Measurements from ENCODE around the gene SAP25.
"Not testable (repeated sequence)": the region's sequence is repeated elsewhere in the genome, so short reads cannot be mapped to it uniquely, and the experiment has no call there.

SAP25 gene

GRCh38 chr7:100562195-100563099 lies 11.3 kb downstream of the SAP25 start:
- H3K27ac ChIP-seq (ENCODE audit: low read depth, low read length), result no peak overlapping the region
- H3K9ac ChIP-seq (ENCODE audit: low read length in 5 of 5), result peak overlapping the region in 1 of 5 donors; percentile 23
- no peaks in the 10 kb centered on the region for H3K27me3 ChIP-seq (ENCODE audit: control insufficient read depth in 5 of 5, insufficient read depth in 4 of 5, low read length in 5 of 5)
- no peaks in the 10 kb centered on the region for H3K9me3 ChIP-seq (ENCODE audit: control insufficient read depth in 5 of 5, low read length in 5 of 5)
- peaks cover 0 to 18% (median 7%) of the 10 kb centered on the region in 5 donors for H3K36me3 ChIP-seq (ENCODE audit: control insufficient read depth in 5 of 5, insufficient read depth in 5 of 5, low read length in 5 of 5)
- H3K4me3 ChIP-seq (ENCODE audit: low read depth in 1 of 5, low read length in 5 of 5), result no peak overlapping the region
- H3K4me1 ChIP-seq (ENCODE audit: control insufficient read depth in 5 of 5, insufficient read depth in 5 of 5, low read length in 5 of 5), result peaks cover 1 to 57% (median 20%) of the 10 kb centered on the region in 5 donors

- Histone ChIP-seq H3K9me3 (ENCODE audit: control insufficient read depth in 5 of 5, low read length in 5 of 5) (no peaks in the 10 kb centered on the region), H3K4me1 (ENCODE audit: control insufficient read depth in 5 of 5, insufficient read depth in 5 of 5, low read length in 5 of 5) (peaks cover 1 to 52% (median 22%) of the 10 kb centered on the region in 5 donors), H3K9ac (ENCODE audit: low read length in 5 of 5) (peak overlapping the region in 2 of 5 donors; percentile 23 to 50), H3K36me3 (ENCODE audit: control insufficient read depth in 5 of 5, insufficient read depth in 5 of 5, low read length in 5 of 5) (peaks cover 0 to 20% (median 7%) of the 10 kb centered on the region in 5 donors), H3K4me3 (ENCODE audit: low read depth in 1 of 5, low read length in 5 of 5) (no peak overlapping the region), H3K27ac (ENCODE audit: low read depth, low read length) (no peak overlapping the region), H3K27me3 (ENCODE audit: control insufficient read depth in 5 of 5, insufficient read depth in 4 of 5, low read length in 5 of 5) (no peaks in the 10 kb centered on the region)
These were observed 12.1 kb downstream of the SAP25 start for GRCh38 chr7:100561491-100562194.

GRCh38 chr7:100559127-100559526 lies 14.6 kb downstream of the SAP25 start:
- Histone ChIP-seq H3K36me3 (ENCODE audit: control insufficient read depth in 5 of 5, insufficient read depth in 5 of 5, low read length in 5 of 5) (peaks cover 0 to 33% (median 16%) of the 10 kb centered on the region in 5 donors), H3K9me3 (ENCODE audit: control insufficient read depth in 5 of 5, low read length in 5 of 5) (no peaks in the 10 kb centered on the region), H3K9ac (ENCODE audit: low read length in 5 of 5) (no peak overlapping the region), H3K27ac (ENCODE audit: low read depth, low read length) (no peak overlapping the region), H3K4me3 (ENCODE audit: low read depth in 1 of 5, low read length in 5 of 5) (no peak overlapping the region), H3K4me1 (ENCODE audit: control insufficient read depth in 5 of 5, insufficient read depth in 5 of 5, low read length in 5 of 5) (peaks cover 1 to 52% (median 23%) of the 10 kb centered on the region in 5 donors), H3K27me3 (ENCODE audit: control insufficient read depth in 5 of 5, insufficient read depth in 4 of 5, low read length in 5 of 5) (no peaks in the 10 kb centered on the region)

- peaks cover 1 to 26% (median 11%) of the 10 kb centered on the region in 5 donors for H3K4me1 ChIP-seq (ENCODE audit: control insufficient read depth in 5 of 5, insufficient read depth in 5 of 5, low read length in 5 of 5)
- no peak overlapping the region for H3K27ac ChIP-seq (ENCODE audit: low read depth, low read length)
- H3K9me3 ChIP-seq (ENCODE audit: control insufficient read depth in 5 of 5, low read length in 5 of 5), result no peaks in the 10 kb centered on the region
- peaks cover 0 to 37% (median 30%) of the 10 kb centered on the region in 5 donors for H3K36me3 ChIP-seq (ENCODE audit: control insufficient read depth in 5 of 5, insufficient read depth in 5 of 5, low read length in 5 of 5)
- no peak overlapping the region for H3K9ac ChIP-seq (ENCODE audit: low read length in 5 of 5)
- no peaks in the 10 kb centered on the region for H3K27me3 ChIP-seq (ENCODE audit: control insufficient read depth in 5 of 5, insufficient read depth in 4 of 5, low read length in 5 of 5)
- no peak overlapping the region for H3K4me3 ChIP-seq (ENCODE audit: low read depth in 1 of 5, low read length in 5 of 5)
These were observed 17.2 kb downstream of the SAP25 start for GRCh38 chr7:100556541-100556940.

GRCh38 chr7:100555701-100556100 lies 18.0 kb downstream of the SAP25 start:
- H3K27me3 ChIP-seq (ENCODE audit: control insufficient read depth in 5 of 5, insufficient read depth in 4 of 5, low read length in 5 of 5), result no peaks in the 10 kb centered on the region
- no peaks in the 10 kb centered on the region for H3K9me3 ChIP-seq (ENCODE audit: control insufficient read depth in 5 of 5, low read length in 5 of 5)
- peaks cover 0 to 37% (median 30%) of the 10 kb centered on the region in 5 donors for H3K36me3 ChIP-seq (ENCODE audit: control insufficient read depth in 5 of 5, insufficient read depth in 5 of 5, low read length in 5 of 5)
- no peak overlapping the region for H3K4me3 ChIP-seq (ENCODE audit: low read depth in 1 of 5, low read length in 5 of 5)
- no peak overlapping the region for H3K27ac ChIP-seq (ENCODE audit: low read depth, low read length)
- peaks cover 1 to 20% (median 10%) of the 10 kb centered on the region in 5 donors for H3K4me1 ChIP-seq (ENCODE audit: control insufficient read depth in 5 of 5, insufficient read depth in 5 of 5, low read length in 5 of 5)
- peak overlapping the region in 1 of 5 donors; percentile 12 for H3K9ac ChIP-seq (ENCODE audit: low read length in 5 of 5)

GRCh38 chr7:100553032-100553431 lies 20.7 kb downstream of the SAP25 start:
- H3K4me1 ChIP-seq (ENCODE audit: control insufficient read depth in 5 of 5, insufficient read depth in 5 of 5, low read length in 5 of 5), result peaks cover 0 to 11% (median 9%) of the 10 kb centered on the region in 5 donors
- H3K27ac ChIP-seq (ENCODE audit: low read depth, low read length), result no peak overlapping the region
- no peaks in the 10 kb centered on the region for H3K9me3 ChIP-seq (ENCODE audit: control insufficient read depth in 5 of 5, low read length in 5 of 5)
- H3K4me3 ChIP-seq (ENCODE audit: low read depth in 1 of 5, low read length in 5 of 5), result no peak overlapping the region
- no peaks in the 10 kb centered on the region for H3K27me3 ChIP-seq (ENCODE audit: control insufficient read depth in 5 of 5, insufficient read depth in 4 of 5, low read length in 5 of 5)
- peaks cover 2 to 39% (median 35%) of the 10 kb centered on the region in 5 donors for H3K36me3 ChIP-seq (ENCODE audit: control insufficient read depth in 5 of 5, insufficient read depth in 5 of 5, low read length in 5 of 5)
- H3K9ac ChIP-seq (ENCODE audit: low read length in 5 of 5), result no peak overlapping the region

GRCh38 chr7:100552532-100552931 lies 21.2 kb downstream of the SAP25 start:
- Histone ChIP-seq H3K27ac (ENCODE audit: low read depth, low read length) (no peak overlapping the region), H3K9ac (ENCODE audit: low read length in 5 of 5) (no peak overlapping the region), H3K4me1 (ENCODE audit: control insufficient read depth in 5 of 5, insufficient read depth in 5 of 5, low read length in 5 of 5) (peaks cover 0 to 16% (median 14%) of the 10 kb centered on the region in 5 donors), H3K9me3 (ENCODE audit: control insufficient read depth in 5 of 5, low read length in 5 of 5) (no peaks in the 10 kb centered on the region), H3K36me3 (ENCODE audit: control insufficient read depth in 5 of 5, insufficient read depth in 5 of 5, low read length in 5 of 5) (peaks cover 2 to 39% (median 35%) of the 10 kb centered on the region in 5 donors), H3K4me3 (ENCODE audit: low read depth in 1 of 5, low read length in 5 of 5) (no peak overlapping the region), H3K27me3 (ENCODE audit: control insufficient read depth in 5 of 5, insufficient read depth in 4 of 5, low read length in 5 of 5) (no peaks in the 10 kb centered on the region)

- not testable (repeated sequence) for H3K9ac ChIP-seq (ENCODE audit: low read length in 5 of 5)
- peak overlapping the region; percentile 35 for H3K27ac ChIP-seq (ENCODE audit: low read depth, low read length)
These were observed 25.3 kb downstream of the SAP25 start for GRCh38 chr7:100548446-100548845.

GRCh38 chr7:100547872-100548271 lies 25.8 kb downstream of the SAP25 start:
- Histone ChIP-seq H3K9ac (ENCODE audit: low read length in 5 of 5) (peak overlapping the region in 1 of 5 donors; percentile 56), H3K4me3 (ENCODE audit: low read depth in 1 of 5, low read length in 5 of 5) (no peak overlapping the region), H3K4me1 (ENCODE audit: control insufficient read depth in 5 of 5, insufficient read depth in 5 of 5, low read length in 5 of 5) (peaks cover 6 to 52% (median 15%) of the 10 kb centered on the region in 5 donors)

More at GRCh38 chr7:100548446-100548845, 25.3 kb downstream of the SAP25 start:
- H3K4me1 ChIP-seq (ENCODE audit: control insufficient read depth in 5 of 5, insufficient read depth in 5 of 5, low read length in 5 of 5), result peaks cover 6 to 52% (median 15%) of the 10 kb centered on the region in 5 donors
- not testable (repeated sequence) for H3K9me3 ChIP-seq (ENCODE audit: control insufficient read depth in 5 of 5, low read length in 5 of 5); H3K27me3 ChIP-seq (ENCODE audit: control insufficient read depth in 5 of 5, insufficient read depth in 4 of 5, low read length in 5 of 5); H3K4me3 ChIP-seq (ENCODE audit: low read depth in 1 of 5, low read length in 5 of 5)
- H3K36me3 ChIP-seq (ENCODE audit: control insufficient read depth in 5 of 5, insufficient read depth in 5 of 5, low read length in 5 of 5), result peaks cover 2 to 23% (median 14%) of the 10 kb centered on the region in 5 donors

More at GRCh38 chr7:100547872-100548271, 25.8 kb downstream of the SAP25 start:
- Histone ChIP-seq H3K27ac (ENCODE audit: low read depth, low read length) (peak overlapping the region; percentile 35), H3K27me3 (ENCODE audit: control insufficient read depth in 5 of 5, insufficient read depth in 4 of 5, low read length in 5 of 5) (no peaks in the 10 kb centered on the region), H3K9me3 (ENCODE audit: control insufficient read depth in 5 of 5, low read length in 5 of 5) (no peaks in the 10 kb centered on the region), H3K36me3 (ENCODE audit: control insufficient read depth in 5 of 5, insufficient read depth in 5 of 5, low read length in 5 of 5) (peaks cover 2 to 19% (median 8%) of the 10 kb centered on the region in 5 donors)

Measured in subcutaneous abdominal adipose tissue (tissue), 5 donors.